ENCODE measurements around the gene DDX51.
"Not testable (repeated sequence)": the region's sequence is repeated elsewhere in the genome, so short reads cannot be mapped to it uniquely, and the experiment has no call there.

Gene DDX51

GRCh38 chr12:132140918-132141841, 2.9 kb downstream of the DDX51 start:
- DNase-seq = no peak

GRCh38 chr12:132140501-132140900, 3.6 kb downstream of the DDX51 start:
- no peak for DNase-seq

- no peak for DNase-seq
These were observed 4.2 kb downstream of the DDX51 start for GRCh38 chr12:132139912-132140311.

- no peak for DNase-seq
These were observed 4.9 kb downstream of the DDX51 start for GRCh38 chr12:132138941-132139871.

GRCh38 chr12:132137483-132138125, 6.5 kb downstream of the DDX51 start:
- DNase-seq = no peak

GRCh38 chr12:132136226-132136625, 7.9 kb downstream of the DDX51 start:
- DNase-seq = not testable (repeated sequence)

- not testable (repeated sequence) for DNase-seq
These were observed 9.4 kb downstream of the DDX51 start for GRCh38 chr12:132134653-132135183.

DNA sequence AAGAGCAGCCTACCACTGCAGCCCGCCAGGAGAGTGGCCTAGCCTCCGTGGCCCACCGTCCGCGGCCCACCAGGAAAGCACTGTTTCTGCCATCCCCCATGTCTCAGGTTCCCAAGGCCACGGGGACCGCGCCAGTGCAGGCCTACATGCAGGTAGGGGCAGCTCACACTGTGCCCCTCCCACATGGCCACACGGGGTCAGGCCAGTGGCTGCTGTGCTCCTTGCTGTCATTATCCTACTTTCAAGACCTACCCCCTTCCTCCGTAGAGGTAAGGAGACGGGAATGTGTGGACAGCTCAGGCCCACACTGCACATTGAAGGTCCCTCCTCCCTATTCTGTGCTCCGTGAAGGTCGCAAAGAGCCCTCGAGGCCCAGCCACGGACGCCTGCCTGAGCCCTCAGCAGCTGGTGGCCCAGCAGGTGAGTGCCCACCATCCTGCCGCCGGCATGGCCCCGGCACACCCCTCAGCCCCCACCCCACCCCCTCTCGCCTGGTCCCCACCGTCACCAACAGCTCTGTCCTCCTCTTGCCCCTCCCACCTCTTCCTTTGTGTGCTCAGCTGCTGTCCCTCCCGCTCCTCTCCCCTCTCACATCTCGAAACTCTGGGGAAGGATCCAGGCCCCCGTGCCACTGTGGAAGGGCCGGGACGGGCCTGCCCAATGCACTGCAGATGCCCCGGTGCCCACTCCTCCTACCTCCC, 10.0 kb downstream of the DDX51 start:
- DNase-seq = no peak

- no peak for DNase-seq
These were observed 11.3 kb downstream of the DDX51 start for GRCh38 chr12:132132609-132133430.

GRCh38 chr12:132131952-132132351, 12.2 kb downstream of the DDX51 start:
- no peak for DNase-seq

- DNase-seq = no peak
These were observed 12.9 kb downstream of the DDX51 start for GRCh38 chr12:132131229-132131628.

DNA sequence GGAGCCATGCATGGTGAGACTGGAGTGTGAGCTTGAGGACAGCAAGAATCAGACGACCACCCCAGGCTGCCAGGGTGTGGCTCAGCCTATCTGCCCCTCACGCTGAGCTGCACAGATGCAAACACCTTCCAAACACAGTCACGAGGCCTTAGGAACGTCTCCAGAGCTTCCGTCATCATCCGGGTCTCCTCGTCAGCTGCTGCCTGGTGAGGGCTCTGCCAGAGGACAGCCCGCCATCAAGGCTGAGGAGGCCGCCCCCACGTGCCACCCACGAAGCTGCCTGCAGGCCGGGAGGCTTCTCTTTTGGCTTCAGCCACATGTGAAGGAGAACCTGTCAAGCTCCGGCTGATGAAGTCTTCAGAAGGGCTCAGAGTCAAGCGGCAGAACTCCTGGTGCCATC, 13.4 kb downstream of the DDX51 start:
- DNase-seq = no peak

DNA sequence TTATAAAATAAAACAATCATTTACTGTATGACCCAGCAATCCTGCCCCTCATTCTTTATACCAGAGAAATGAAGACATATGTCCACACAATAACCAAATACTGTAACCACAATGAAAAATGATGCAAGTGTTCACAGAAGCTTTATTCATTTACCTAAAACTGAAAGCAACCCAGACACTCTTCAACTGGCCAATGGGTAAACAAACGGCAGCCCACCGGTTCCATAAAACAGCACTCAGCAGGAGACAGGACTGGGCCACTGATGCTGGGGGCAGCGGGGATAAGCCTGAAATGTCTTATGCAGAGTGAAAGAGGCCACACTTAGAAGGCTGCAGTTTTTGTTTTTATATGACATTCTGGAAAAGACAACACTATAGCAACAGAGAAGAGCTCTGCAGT, 15.1 kb downstream of the DDX51 start:
- DNase-seq = no peak

DNA sequence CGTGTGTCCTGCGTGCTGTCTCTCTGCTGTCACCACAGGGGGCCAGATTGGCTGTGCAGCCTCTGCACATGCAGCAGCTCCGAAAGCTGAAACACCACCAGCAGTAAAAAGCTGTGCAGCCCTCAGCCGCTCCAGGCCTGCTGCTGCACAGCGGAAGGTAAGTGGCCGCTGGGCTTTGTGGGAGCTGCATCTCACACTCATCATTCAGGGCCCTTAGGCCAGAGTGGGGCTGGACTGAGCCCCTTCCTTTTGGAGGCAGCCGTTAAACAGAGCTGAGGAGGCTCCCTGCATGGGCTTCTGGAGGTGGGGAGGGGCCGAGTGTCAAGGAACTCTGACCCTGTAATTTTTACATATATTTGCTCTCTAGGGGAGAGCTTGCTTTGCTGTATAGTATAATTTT, 17.1 kb downstream of the DDX51 start:
- DNase-seq = no peak

- no peak for DNase-seq
These were observed 18.4 kb downstream of the DDX51 start for GRCh38 chr12:132125736-132126135.

DNA sequence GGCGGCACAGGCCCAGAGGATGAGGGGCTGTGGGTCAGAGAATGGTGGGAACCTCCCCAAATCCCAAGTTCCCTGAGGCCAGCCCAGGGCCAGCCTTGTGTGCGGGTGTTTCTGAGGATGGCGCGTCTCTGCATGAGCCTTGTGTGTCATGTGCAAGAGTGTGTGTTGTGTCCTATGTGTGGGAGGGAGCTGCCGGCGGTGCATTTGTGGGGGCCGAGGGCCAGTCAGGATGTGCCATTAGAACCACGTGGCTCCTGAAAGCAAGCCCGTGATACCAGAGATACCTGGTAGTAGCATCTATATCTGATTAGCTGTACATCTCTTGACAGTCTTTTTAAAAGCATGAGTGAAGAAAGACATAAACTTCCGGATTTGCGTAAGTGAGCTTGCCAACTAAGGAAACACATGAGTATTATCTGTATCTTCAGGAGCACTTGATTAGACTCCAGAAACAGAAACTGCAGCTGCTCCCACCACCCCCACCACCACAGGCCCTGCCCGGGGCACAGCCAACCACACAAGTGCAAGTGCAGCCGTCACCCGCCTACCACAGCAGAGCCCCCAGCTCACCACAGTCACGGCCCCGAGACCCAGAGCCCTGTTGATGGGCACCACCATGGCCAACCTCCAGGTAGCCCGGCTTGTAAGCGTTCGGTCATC, 19.2 kb downstream of the DDX51 start:
- DNase-seq = no peak

- no peak for DNase-seq
These were observed 20.0 kb downstream of the DDX51 start for GRCh38 chr12:132123970-132124765.

- no peak for DNase-seq
These were observed 22.8 kb downstream of the DDX51 start for GRCh38 chr12:132121283-132121682.

GRCh38 chr12:132118876-132119275, 25.2 kb downstream of the DDX51 start:
- no peak for DNase-seq

DNA sequence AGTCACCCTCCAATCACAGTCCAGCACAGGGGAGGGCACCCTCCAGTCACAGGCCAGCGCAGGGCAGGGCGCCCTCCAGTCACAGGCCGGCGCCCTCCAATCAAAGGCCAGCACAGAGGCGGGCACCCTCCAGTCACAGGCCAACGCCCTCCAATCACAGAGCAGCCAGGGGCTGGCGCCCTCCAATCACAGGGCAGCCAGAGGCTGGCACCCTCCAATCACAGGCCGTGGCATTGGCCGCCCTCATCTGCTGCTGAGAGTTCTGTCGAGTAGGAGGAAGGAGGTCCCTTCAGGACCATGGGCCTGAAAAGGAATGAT, 26.6 kb downstream of the DDX51 start:
- no peak for DNase-seq
